Epithelial cell of esophagus (primary cell): Measurements from ENCODE around the gene HHAT.
"Not testable (repeated sequence)": the region's sequence is repeated elsewhere in the genome, so short reads cannot be mapped to it uniquely, and the experiment has no call there.

Experiments used
- DNase-seq: peaks from one replicate; pipeline ENCODE4 v3.0.0; 2010; ENCODE audit warnings: low read depth
- H3K4me3 ChIP-seq: 2 replicates; pipeline ENCODE4 v1.5.1; 2011; ENCODE audit warnings: mild to moderate bottlenecking, low read length, control low read depth
- TF ChIP-seq, protein P1 (sequence below): IDR thresholded peaks from 2 replicates; pipeline ENCODE4 v1.5.1; 2011; ENCODE audit warnings: low read depth, mild to moderate bottlenecking, low read length, control low read depth, inconsistent platforms; ENCODE audit not compliant: insufficient read depth; ENCODE audit errors: missing control alignments

Gene HHAT

GRCh38 chr1:210654176-210654981 lies 325.7 kb downstream of the HHAT start:
- DNase-seq: peak; percentile 4
- TF ChIP-seq, protein P1, sequence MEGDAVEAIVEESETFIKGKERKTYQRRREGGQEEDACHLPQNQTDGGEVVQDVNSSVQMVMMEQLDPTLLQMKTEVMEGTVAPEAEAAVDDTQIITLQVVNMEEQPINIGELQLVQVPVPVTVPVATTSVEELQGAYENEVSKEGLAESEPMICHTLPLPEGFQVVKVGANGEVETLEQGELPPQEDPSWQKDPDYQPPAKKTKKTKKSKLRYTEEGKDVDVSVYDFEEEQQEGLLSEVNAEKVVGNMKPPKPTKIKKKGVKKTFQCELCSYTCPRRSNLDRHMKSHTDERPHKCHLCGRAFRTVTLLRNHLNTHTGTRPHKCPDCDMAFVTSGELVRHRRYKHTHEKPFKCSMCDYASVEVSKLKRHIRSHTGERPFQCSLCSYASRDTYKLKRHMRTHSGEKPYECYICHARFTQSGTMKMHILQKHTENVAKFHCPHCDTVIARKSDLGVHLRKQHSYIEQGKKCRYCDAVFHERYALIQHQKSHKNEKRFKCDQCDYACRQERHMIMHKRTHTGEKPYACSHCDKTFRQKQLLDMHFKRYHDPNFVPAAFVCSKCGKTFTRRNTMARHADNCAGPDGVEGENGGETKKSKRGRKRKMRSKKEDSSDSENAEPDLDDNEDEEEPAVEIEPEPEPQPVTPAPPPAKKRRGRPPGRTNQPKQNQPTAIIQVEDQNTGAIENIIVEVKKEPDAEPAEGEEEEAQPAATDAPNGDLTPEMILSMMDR: no peak
- no peak overlapping the region for H3K4me3 ChIP-seq

- H3K4me3 ChIP-seq: no peak overlapping the region
- DNase-seq: no peak
- TF ChIP-seq, protein P1: no peak
Observed at GRCh38 chr1:210655511-210655910, 326.8 kb downstream of the HHAT start.

DNA sequence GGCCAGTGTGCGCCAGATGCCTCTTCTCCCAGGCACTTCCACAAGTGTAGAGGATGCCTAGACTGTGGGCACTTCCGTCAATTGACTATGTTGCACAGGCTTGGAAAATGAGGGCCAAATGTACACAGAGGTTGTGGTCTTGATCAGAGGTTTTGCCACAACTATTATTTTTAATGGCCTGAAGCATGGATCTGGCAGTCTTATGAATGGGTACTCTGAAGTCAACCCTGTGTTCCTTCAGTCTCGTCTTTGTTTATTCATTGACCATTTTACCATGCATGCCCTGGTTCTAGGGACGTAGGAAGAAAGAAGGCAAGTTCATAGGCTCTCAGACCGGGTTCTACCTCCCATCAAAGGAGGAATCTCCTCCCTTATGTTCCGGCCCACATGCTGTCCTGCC lies 329.1 kb downstream of the HHAT start:
- H3K4me3 ChIP-seq: no peak overlapping the region
- TF ChIP-seq, protein P1: no peak
- DNase-seq: no peak

GRCh38 chr1:210661520-210661919 lies 332.8 kb downstream of the HHAT start:
- not testable (repeated sequence) for H3K4me3 ChIP-seq, DNase-seq

DNA sequence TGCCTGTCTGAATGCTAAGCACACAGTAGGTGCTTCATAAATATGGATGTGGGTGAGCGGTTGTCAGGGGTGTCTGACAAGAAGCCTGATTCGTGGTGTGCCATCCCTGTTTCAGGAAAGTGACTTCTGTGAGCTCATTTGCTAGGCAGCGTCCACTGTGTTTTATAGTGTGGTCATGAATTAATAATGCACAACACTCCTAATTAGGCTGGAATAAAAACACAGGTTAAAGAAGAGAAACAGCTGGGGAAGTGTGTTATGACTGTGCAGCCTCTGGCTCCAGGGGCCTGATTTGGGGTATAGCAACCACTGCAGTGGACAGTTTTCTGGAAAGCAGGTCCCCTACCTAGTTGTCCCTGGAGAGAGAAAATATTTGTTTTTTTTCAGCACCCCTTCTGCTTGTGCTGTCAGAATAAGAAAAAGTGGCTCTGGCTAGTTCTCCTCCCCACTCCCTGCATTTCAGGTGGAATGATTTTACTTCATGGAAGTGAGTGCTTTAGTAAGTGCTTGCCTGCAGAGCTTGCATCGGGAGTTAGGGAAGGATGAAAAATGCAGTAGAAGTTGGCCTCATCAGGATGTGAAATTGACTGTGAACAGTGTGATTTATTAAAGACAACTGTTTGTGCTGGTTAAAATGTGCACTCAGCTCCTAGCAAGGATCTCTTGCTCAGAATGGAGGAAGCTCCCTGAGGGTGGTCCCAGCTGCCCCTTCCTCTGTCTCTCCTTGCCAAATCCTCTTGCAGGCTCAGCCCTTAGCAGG lies 333.8 kb downstream of the HHAT start:
- DNase-seq: no peak
- no peak overlapping the region for H3K4me3 ChIP-seq
- TF ChIP-seq, protein P1: no peak

DNA sequence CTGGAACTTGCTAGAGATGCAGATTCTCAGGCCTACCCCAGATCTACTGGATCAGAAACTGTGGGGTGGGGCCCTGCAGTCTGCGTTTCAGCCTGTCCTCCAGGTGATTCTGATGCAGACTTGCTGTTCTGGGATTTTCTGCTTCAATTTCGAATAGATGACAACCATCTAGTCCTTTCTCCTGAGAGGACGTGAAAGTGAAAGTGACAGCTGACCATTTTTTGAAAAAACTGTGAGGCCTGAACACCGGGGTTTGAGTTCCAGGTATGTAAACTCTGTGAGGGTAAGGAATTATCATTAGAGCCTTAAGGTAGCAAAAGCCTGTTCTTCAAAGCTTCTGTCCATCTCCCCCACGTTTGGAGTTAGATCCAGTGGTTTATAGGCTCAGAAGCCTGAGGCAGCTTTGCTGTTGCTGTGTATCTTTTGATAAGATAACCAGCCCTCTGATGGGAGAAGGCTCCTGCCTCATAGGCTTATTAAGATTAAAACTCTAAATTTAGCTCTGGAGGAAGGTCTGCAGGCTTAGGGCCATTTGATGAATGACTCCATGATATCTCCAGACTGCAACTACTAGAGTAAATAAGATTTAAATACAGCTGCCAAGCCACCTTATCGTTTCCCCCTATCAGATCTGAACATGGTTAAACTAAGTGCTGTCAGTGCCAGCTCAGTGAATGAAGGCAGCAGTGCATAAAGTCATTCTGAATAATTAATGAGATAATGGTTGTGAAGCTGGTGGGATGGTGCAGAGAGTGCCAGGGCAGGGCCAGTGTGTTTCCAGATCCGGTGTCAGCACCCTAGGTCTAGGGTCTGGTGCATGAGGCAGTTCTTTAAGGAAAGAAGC lies 335.2 kb downstream of the HHAT start:
- TF ChIP-seq, protein P1: no peak

GRCh38 chr1:210669951-210670350 lies 341.2 kb downstream of the HHAT start:
- DNase-seq: no peak
- H3K4me3 ChIP-seq: no peak overlapping the region
- TF ChIP-seq, protein P1: no peak

More for the DNA sequence above, 335.2 kb downstream of the HHAT start:
- no peak overlapping the region for H3K4me3 ChIP-seq
- DNase-seq: no peak
